SH-SY5Y (cell line): ENCODE data around the gene CHM.

Source experiments
- GATA2 ChIP-seq: IDR thresholded peaks from 2 replicates; pipeline ENCODE4 v1.6.1; 2011; ENCODE audit warnings: mild to moderate bottlenecking, low read depth, low read length
- GATA3 ChIP-seq: IDR thresholded peaks from 2 replicates; pipeline ENCODE4 v1.6.1; 2011; ENCODE audit warnings: low read depth, mild to moderate bottlenecking, low read length, moderate library complexity

- no peak for TF ChIP-seq GATA3
- no peak for TF ChIP-seq GATA2
Observed at GRCh38 chrX:86012188-86012587, 35.2 kb downstream of the CHM start.
